Adrenal gland (tissue), 5 donors: ENCODE measurements around the gene PPP1R14C.

Experiments
- CTCF ChIP-seq, 6 experiments: fragments of 450-650 bp in 4 of 6; fragments of 200-600 bp in 2 of 6; sonication (generic) in 1 of 6; IDR thresholded peaks; 1 replicate in 5 of 6; 2 replicates in 1 of 6; pipeline versions ENCODE4 v1.5.1 to v1.8.0; 2016 to 2021; ENCODE audit warnings: antibody characterized with exemption in 6 of 6, mild to moderate bottlenecking in 2 of 6, moderate library complexity in 1 of 6
- POLR2A ChIP-seq, 2 donors: fragments of 450-650 bp; IDR thresholded peaks; one replicate each; pipeline ENCODE4 v1.6.1; 2017; ENCODE audit warnings: antibody characterized with exemption in 2 of 2, mild to moderate bottlenecking in 2 of 2, moderate library complexity in 1 of 2
- donor health status: DM: no; HTN: no; CAD: no.

- no peak for TF ChIP-seq CTCF (IDR thresholded peaks at IDR 0.05)
- no peak for TF ChIP-seq POLR2A (IDR thresholded peaks at IDR 0.05)
Measured at GRCh38 chr6:150271172-150271500, 128.3 kb downstream of the PPP1R14C start.
